HG03469 (cell line): ENCODE measurements around the gene EHBP1L1.

Experiments used
- ATAC-seq: cut with Tn5 transposase; IDR thresholded peaks from one replicate; pipeline ENCODE4 v1.9.1; 2021; ENCODE audit warnings: mild to moderate bottlenecking, moderate library complexity, moderate number of reproducible peaks; ENCODE audit not compliant: unreplicated experiment

EHBP1L1 gene

GRCh38 chr11:65546217-65546958 is 29.5 kb upstream of the EHBP1L1 start:
- ATAC-seq, result peak; percentile 51

GRCh38 chr11:65547446-65548125 is 28.3 kb upstream of the EHBP1L1 start:
- no peak for ATAC-seq

GRCh38 chr11:65548395-65548794 is 27.5 kb upstream of the EHBP1L1 start:
- no peak for ATAC-seq

- no peak for ATAC-seq
Measured at GRCh38 chr11:65549096-65549495, 26.8 kb upstream of the EHBP1L1 start.

GRCh38 chr11:65551572-65552387 is 24.1 kb upstream of the EHBP1L1 start:
- no peak for ATAC-seq

- ATAC-seq, result no peak
Measured at GRCh38 chr11:65552388-65552951, 23.4 kb upstream of the EHBP1L1 start.

- no peak for ATAC-seq
Measured at GRCh38 chr11:65553301-65554001, 22.4 kb upstream of the EHBP1L1 start.

GRCh38 chr11:65554057-65554818 is 21.6 kb upstream of the EHBP1L1 start:
- no peak for ATAC-seq

- no peak for ATAC-seq
Measured at GRCh38 chr11:65554842-65555430, 20.9 kb upstream of the EHBP1L1 start.

- ATAC-seq, result no peak
Measured at GRCh38 chr11:65555693-65556231, 20.1 kb upstream of the EHBP1L1 start.

GRCh38 chr11:65556470-65557279 is 19.2 kb upstream of the EHBP1L1 start:
- ATAC-seq, result no peak

GRCh38 chr11:65557280-65558001 is 18.4 kb upstream of the EHBP1L1 start:
- no peak for ATAC-seq

GRCh38 chr11:65558002-65558929 is 17.6 kb upstream of the EHBP1L1 start, which contains the start of gene LTBP3:
LTBP3 (minus strand) TSS chr11:65558359; CDS start chr11:65557959, 400 bp downstream.
- ATAC-seq, result no peak

GRCh38 chr11:65558930-65559509 is 16.8 kb upstream of the EHBP1L1 start:
- ATAC-seq, result no peak

GRCh38 chr11:65559535-65559934 is 16.3 kb upstream of the EHBP1L1 start:
- no peak for ATAC-seq

GRCh38 chr11:65559951-65560537 is 15.8 kb upstream of the EHBP1L1 start:
- ATAC-seq, result no peak
